ENCODE data around the gene HSPH1.
"Not testable (repeated sequence)": the region's sequence is repeated elsewhere in the genome, so short reads cannot be mapped to it uniquely, and the experiment has no call there.

Gene HSPH1

DNA sequence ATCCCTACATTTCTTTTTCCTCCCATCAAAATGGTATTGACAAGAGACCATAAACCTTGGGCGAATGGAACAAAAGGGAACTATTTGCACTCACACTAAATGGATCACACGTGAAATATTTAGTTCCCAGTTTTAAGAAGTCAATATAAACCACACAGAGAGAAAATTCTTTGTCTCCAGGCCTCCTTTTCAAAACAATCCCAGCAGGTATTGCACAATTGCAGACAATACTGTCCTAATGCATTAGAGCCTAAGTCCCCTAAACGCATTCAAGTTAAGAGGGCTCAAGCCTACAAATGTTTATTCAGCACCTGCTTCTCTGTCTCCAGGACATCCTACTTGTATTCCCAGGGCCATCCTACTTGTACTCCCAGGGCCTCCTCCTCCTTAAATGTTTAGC is 36.8 kb upstream of the HSPH1 start:
- no peak overlapping the region for H3K4me3 ChIP-seq (ENCODE audit: low read length)
- H3K9me3 ChIP-seq (replicated peaks; ENCODE audit: low read length), result no peaks in the 10 kb centered on the region
- no peaks in the 10 kb centered on the region for H3K27me3 ChIP-seq (ENCODE audit: control insufficient read depth, insufficient read depth, low read length)
- H3K36me3 ChIP-seq (ENCODE audit: insufficient read depth, low read length), result no peaks in the 10 kb centered on the region
- H3K9ac ChIP-seq (ENCODE audit: low read depth, low read length), result no peak overlapping the region
- no peak overlapping the region for H3K4me2 ChIP-seq (ENCODE audit: low read length)
- H3K4me1 ChIP-seq (ENCODE audit: control insufficient read depth, insufficient read depth, low read length), result peaks cover 15% of the 10 kb centered on the region

- no peak overlapping the region for H3K4me3 ChIP-seq (ENCODE audit: low read length)
- no peak overlapping the region for H3K9ac ChIP-seq (ENCODE audit: low read depth, low read length)
- no peaks in the 10 kb centered on the region for H3K9me3 ChIP-seq (replicated peaks; ENCODE audit: low read length)
- no peaks in the 10 kb centered on the region for H3K36me3 ChIP-seq (ENCODE audit: insufficient read depth, low read length)
- peaks cover 15% of the 10 kb centered on the region for H3K4me1 ChIP-seq (ENCODE audit: control insufficient read depth, insufficient read depth, low read length)
- no peak overlapping the region for H3K4me2 ChIP-seq (ENCODE audit: low read length)
- H3K27me3 ChIP-seq (ENCODE audit: control insufficient read depth, insufficient read depth, low read length), result peaks cover 5% of the 10 kb centered on the region
Measured at GRCh38 chr13:31196992-31197391, 35.3 kb upstream of the HSPH1 start.

DNA sequence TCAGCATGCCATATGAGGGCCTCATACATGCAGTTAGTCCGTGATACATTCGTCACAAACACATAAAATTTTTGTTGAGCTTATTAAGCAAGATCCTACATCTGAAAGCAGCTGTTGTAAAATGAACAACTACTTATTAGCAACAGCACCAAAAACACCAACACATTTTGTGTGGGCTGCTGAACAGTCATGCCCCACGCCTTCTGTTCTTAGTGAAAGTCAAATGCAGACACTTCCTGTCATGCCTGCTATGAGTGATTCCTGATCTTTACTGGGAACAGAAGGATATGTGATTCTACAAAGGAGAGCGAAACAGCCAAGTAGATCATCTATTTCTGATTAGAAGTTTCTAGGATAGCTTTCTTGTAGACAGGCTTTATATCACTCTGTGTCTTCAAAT is 33.9 kb upstream of the HSPH1 start:
- Histone ChIP-seq H3K4me1 (ENCODE audit: control insufficient read depth, insufficient read depth, low read length) (peaks cover 3% of the 10 kb centered on the region), H3K36me3 (ENCODE audit: insufficient read depth, low read length) (no peaks in the 10 kb centered on the region), H3K27me3 (ENCODE audit: control insufficient read depth, insufficient read depth, low read length) (peaks cover 14% of the 10 kb centered on the region), H3K4me2 (ENCODE audit: low read length) (no peak overlapping the region), H3K9ac (ENCODE audit: low read depth, low read length) (no peak overlapping the region), H3K4me3 (ENCODE audit: low read length) (no peak overlapping the region), H3K9me3 (replicated peaks; ENCODE audit: low read length) (no peaks in the 10 kb centered on the region)

GRCh38 chr13:31192306-31192705 is 30.6 kb upstream of the HSPH1 start:
- Histone ChIP-seq H3K4me1 (ENCODE audit: control insufficient read depth, insufficient read depth, low read length) (no peaks in the 10 kb centered on the region), H3K27me3 (ENCODE audit: control insufficient read depth, insufficient read depth, low read length) (peaks cover 19% of the 10 kb centered on the region), H3K4me3 (ENCODE audit: low read length) (no peak overlapping the region), H3K9ac (ENCODE audit: low read depth, low read length) (no peak overlapping the region), H3K36me3 (ENCODE audit: insufficient read depth, low read length) (no peaks in the 10 kb centered on the region), H3K4me2 (ENCODE audit: low read length) (no peak overlapping the region), H3K9me3 (replicated peaks; ENCODE audit: low read length) (no peaks in the 10 kb centered on the region)

DNA sequence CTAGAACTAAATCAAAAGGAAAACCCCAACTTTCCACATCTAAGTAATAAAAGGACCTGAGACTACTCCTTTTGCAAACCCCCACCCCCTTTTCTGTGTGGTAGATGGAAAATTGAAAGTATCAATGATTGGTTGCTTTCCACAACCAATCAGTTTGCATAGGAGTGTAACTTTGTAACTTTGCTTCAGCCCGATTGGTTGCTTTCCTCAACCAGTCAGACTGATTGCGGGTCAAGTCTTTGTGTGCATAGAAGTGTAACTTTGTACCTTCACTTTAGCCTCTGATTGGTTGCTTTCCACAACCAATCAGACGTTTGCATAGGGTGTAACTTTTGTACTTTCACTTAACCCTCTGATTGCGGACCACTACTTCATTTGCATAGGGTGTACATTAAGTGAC is 30.0 kb upstream of the HSPH1 start:
- Histone ChIP-seq H3K4me1 (ENCODE audit: control insufficient read depth, insufficient read depth, low read length) (no peaks in the 10 kb centered on the region), H3K4me3 (ENCODE audit: low read length) (no peak overlapping the region), H3K9me3 (replicated peaks; ENCODE audit: low read length) (no peaks in the 10 kb centered on the region), H3K36me3 (ENCODE audit: insufficient read depth, low read length) (no peaks in the 10 kb centered on the region), H3K27me3 (ENCODE audit: control insufficient read depth, insufficient read depth, low read length) (peaks cover 19% of the 10 kb centered on the region), H3K4me2 (ENCODE audit: low read length) (no peak overlapping the region), H3K9ac (ENCODE audit: low read depth, low read length) (no peak overlapping the region)

GRCh38 chr13:31184981-31185645 is 23.4 kb upstream of the HSPH1 start:
- peaks cover 8% of the 10 kb centered on the region for H3K27me3 ChIP-seq (ENCODE audit: control insufficient read depth, insufficient read depth, low read length)
- H3K9me3 ChIP-seq (replicated peaks; ENCODE audit: low read length), result no peaks in the 10 kb centered on the region
- H3K4me2 ChIP-seq (ENCODE audit: low read length), result no peak overlapping the region
- H3K36me3 ChIP-seq (ENCODE audit: insufficient read depth, low read length), result no peaks in the 10 kb centered on the region
- no peaks in the 10 kb centered on the region for H3K4me1 ChIP-seq (ENCODE audit: control insufficient read depth, insufficient read depth, low read length)
- H3K4me3 ChIP-seq (ENCODE audit: low read length), result no peak overlapping the region
- no peak overlapping the region for H3K9ac ChIP-seq (ENCODE audit: low read depth, low read length)

DNA sequence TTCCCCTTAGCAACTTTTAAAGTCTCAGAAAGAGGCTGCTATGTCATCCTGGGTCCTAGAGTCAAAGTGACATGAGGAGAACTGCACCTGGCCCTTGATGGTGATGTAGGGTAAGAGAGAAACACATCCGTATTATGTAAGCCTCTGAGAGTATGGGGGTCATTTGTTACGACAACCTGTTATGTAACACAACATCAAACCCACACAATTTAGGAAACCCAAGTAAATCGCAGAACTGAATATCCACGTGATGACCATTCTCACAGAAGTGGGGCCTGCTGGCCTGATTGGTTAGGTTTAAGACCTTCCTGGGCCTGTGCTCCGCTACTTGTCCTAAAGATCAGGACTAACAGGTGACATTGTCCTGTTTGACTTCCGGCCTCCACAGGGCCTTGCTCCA is 22.7 kb upstream of the HSPH1 start:
- H3K36me3 ChIP-seq (ENCODE audit: insufficient read depth, low read length), result no peaks in the 10 kb centered on the region
- H3K9me3 ChIP-seq (replicated peaks; ENCODE audit: low read length), result no peaks in the 10 kb centered on the region
- H3K4me1 ChIP-seq (ENCODE audit: control insufficient read depth, insufficient read depth, low read length), result no peaks in the 10 kb centered on the region
- no peak overlapping the region for H3K4me3 ChIP-seq (ENCODE audit: low read length)
- H3K9ac ChIP-seq (ENCODE audit: low read depth, low read length), result no peak overlapping the region
- peaks cover 5% of the 10 kb centered on the region for H3K27me3 ChIP-seq (ENCODE audit: control insufficient read depth, insufficient read depth, low read length)
- no peak overlapping the region for H3K4me2 ChIP-seq (ENCODE audit: low read length)

GRCh38 chr13:31182987-31183386 is 21.3 kb upstream of the HSPH1 start:
- no peaks in the 10 kb centered on the region for H3K4me1 ChIP-seq (ENCODE audit: control insufficient read depth, insufficient read depth, low read length)
- H3K4me3 ChIP-seq (ENCODE audit: low read length), result no peak overlapping the region
- H3K9ac ChIP-seq (ENCODE audit: low read depth, low read length), result no peak overlapping the region
- peaks cover 3% of the 10 kb centered on the region for H3K27me3 ChIP-seq (ENCODE audit: control insufficient read depth, insufficient read depth, low read length)
- H3K36me3 ChIP-seq (ENCODE audit: insufficient read depth, low read length), result no peaks in the 10 kb centered on the region
- H3K9me3 ChIP-seq (replicated peaks; ENCODE audit: low read length), result no peaks in the 10 kb centered on the region
- no peak overlapping the region for H3K4me2 ChIP-seq (ENCODE audit: low read length)

DNA sequence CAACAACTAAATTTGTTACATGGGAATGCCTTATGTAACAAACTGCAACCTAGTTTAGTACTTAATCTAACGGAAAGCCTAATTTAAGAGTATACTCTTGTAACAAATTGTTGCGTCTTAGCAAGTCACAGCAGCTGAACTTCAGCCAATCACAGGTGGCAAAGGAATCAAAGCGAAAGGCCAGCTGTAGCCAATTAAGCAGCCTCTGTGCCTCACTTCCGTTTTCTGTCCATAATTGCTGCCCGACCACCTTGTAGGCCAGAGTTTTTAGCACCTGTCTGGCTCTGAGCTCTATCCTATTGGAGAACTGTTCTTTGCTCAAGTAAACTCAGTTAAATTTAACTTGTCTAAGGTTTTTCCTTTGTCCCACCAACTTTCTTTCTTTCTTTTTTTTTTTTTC is 18.1 kb upstream of the HSPH1 start:
- no peak overlapping the region for H3K4me2 ChIP-seq (ENCODE audit: low read length)
- no peaks in the 10 kb centered on the region for H3K4me1 ChIP-seq (ENCODE audit: control insufficient read depth, insufficient read depth, low read length)
- H3K27me3 ChIP-seq (ENCODE audit: control insufficient read depth, insufficient read depth, low read length), result no peaks in the 10 kb centered on the region
- H3K9ac ChIP-seq (ENCODE audit: low read depth, low read length), result no peak overlapping the region
- no peaks in the 10 kb centered on the region for H3K9me3 ChIP-seq (replicated peaks; ENCODE audit: low read length)
- no peaks in the 10 kb centered on the region for H3K36me3 ChIP-seq (ENCODE audit: insufficient read depth, low read length)
- H3K4me3 ChIP-seq (ENCODE audit: low read length), result no peak overlapping the region

- no peaks in the 10 kb centered on the region for H3K27me3 ChIP-seq (ENCODE audit: control insufficient read depth, insufficient read depth, low read length)
Measured at GRCh38 chr13:31179241-31179640, 17.5 kb upstream of the HSPH1 start.

GRCh38 chr13:31177813-31178495 is 16.2 kb upstream of the HSPH1 start:
- H3K27me3 ChIP-seq (ENCODE audit: control insufficient read depth, insufficient read depth, low read length); H3K36me3 ChIP-seq (ENCODE audit: insufficient read depth, low read length); H3K9ac ChIP-seq (ENCODE audit: low read depth, low read length); H3K9me3 ChIP-seq (replicated peaks; ENCODE audit: low read length); H3K4me3 ChIP-seq (ENCODE audit: low read length); H3K4me2 ChIP-seq (ENCODE audit: low read length); H3K4me1 ChIP-seq (ENCODE audit: control insufficient read depth, insufficient read depth, low read length): not testable (repeated sequence)

More at GRCh38 chr13:31179241-31179640, 17.5 kb upstream of the HSPH1 start:
- H3K4me1 ChIP-seq (ENCODE audit: control insufficient read depth, insufficient read depth, low read length), result no peaks in the 10 kb centered on the region
- no peak overlapping the region for H3K4me3 ChIP-seq (ENCODE audit: low read length)
- H3K9me3 ChIP-seq (replicated peaks; ENCODE audit: low read length), result no peaks in the 10 kb centered on the region
- no peaks in the 10 kb centered on the region for H3K36me3 ChIP-seq (ENCODE audit: insufficient read depth, low read length)
- no peak overlapping the region for H3K4me2 ChIP-seq (ENCODE audit: low read length)
- H3K9ac ChIP-seq (ENCODE audit: low read depth, low read length), result no peak overlapping the region

Measured in skeletal muscle satellite cell (primary cell).